ENCODE data around the gene PRR12. TPM values are rescaled to one million over a fixed set of nuclear protein-coding genes. Genes with fewer than 3 reads are reported as not detected.

Gene PRR12
- total RNA-seq, 1 donor from 2014 or later, result 32.0 TPM

GRCh38 chr19:49595819-49596404, 4.9 kb downstream of the PRR12 start:
- Histone ChIP-seq H3K9me3 (no peaks in the 10 kb centered on the region), H3K4me1 (peaks cover 19% of the 10 kb centered on the region), H3K27ac (no peak overlapping the region), H3K27me3 (ENCODE audit: low read depth) (no peaks in the 10 kb centered on the region), H3K36me3 (peaks cover 70% of the 10 kb centered on the region), H3K4me3 (no peak overlapping the region)
- DNase-seq (no peak), ATAC-seq (no peak)
- TF ChIP-seq CTCF (IDR thresholded peaks at IDR 0.05), result no peak
- intact Hi-C loops (cut with DNase I), result no loop called here

GRCh38 chr19:49596407-49596806, 5.4 kb downstream of the PRR12 start:
- Histone ChIP-seq H3K9me3 (no peaks in the 10 kb centered on the region), H3K27me3 (ENCODE audit: low read depth) (no peaks in the 10 kb centered on the region), H3K4me3 (no peak overlapping the region), H3K36me3 (peaks cover 75% of the 10 kb centered on the region), H3K27ac (no peak overlapping the region), H3K4me1 (peaks cover 19% of the 10 kb centered on the region)
- intact Hi-C loops (cut with DNase I), result no loop called here
- DNase-seq (no peak), ATAC-seq (no peak)
- TF ChIP-seq CTCF (IDR thresholded peaks at IDR 0.05), result no peak

- H3K9me3 ChIP-seq, result no peaks in the 10 kb centered on the region
- H3K36me3 ChIP-seq, result peaks cover 82% of the 10 kb centered on the region
- no peak for TF ChIP-seq CTCF (IDR thresholded peaks at IDR 0.05)
- no peak overlapping the region for H3K4me3 ChIP-seq
- no peak for DNase-seq
- no peak for ATAC-seq
- intact Hi-C loops (cut with DNase I), result no loop called here
- H3K4me1 ChIP-seq, result peaks cover 18% of the 10 kb centered on the region
- H3K27me3 ChIP-seq (ENCODE audit: low read depth), result no peaks in the 10 kb centered on the region
- H3K27ac ChIP-seq, result no peak overlapping the region
These were observed 6.1 kb downstream of the PRR12 start for GRCh38 chr19:49596954-49597702.

GRCh38 chr19:49597703-49597974, 6.7 kb downstream of the PRR12 start:
- H3K27ac ChIP-seq, result no peak overlapping the region
- peaks cover 87% of the 10 kb centered on the region for H3K36me3 ChIP-seq
- TF ChIP-seq CTCF (IDR thresholded peaks at IDR 0.05), result no peak
- H3K4me1 ChIP-seq, result peaks cover 13% of the 10 kb centered on the region
- intact Hi-C loops (cut with DNase I), result no loop called here
- H3K9me3 ChIP-seq, result no peaks in the 10 kb centered on the region
- ATAC-seq (no peak), DNase-seq (no peak)
- no peak overlapping the region for H3K4me3 ChIP-seq
- H3K27me3 ChIP-seq (ENCODE audit: low read depth), result no peaks in the 10 kb centered on the region

GRCh38 chr19:49599378-49600295, 8.7 kb downstream of the PRR12 start:
- no peak for ATAC-seq
- no peaks in the 10 kb centered on the region for H3K4me1 ChIP-seq
- TF ChIP-seq CTCF (IDR thresholded peaks at IDR 0.05), result no peak
- DNase-seq, result no peak
- intact Hi-C loops (cut with DNase I), result no loop called here
- H3K4me3 ChIP-seq, result no peak overlapping the region
- H3K36me3 ChIP-seq, result peaks cover 97% of the 10 kb centered on the region
- H3K27ac ChIP-seq, result no peak overlapping the region
- no peaks in the 10 kb centered on the region for H3K9me3 ChIP-seq
- no peaks in the 10 kb centered on the region for H3K27me3 ChIP-seq (ENCODE audit: low read depth)
